GM19467 (cell line): ENCODE results near the gene CLCA1.
"Not testable (repeated sequence)": the region's sequence is repeated elsewhere in the genome, so short reads cannot be mapped to it uniquely, and the experiment has no call there.

ENCODE experiments used
- ATAC-seq: cut with Tn5 transposase; IDR thresholded peaks from one replicate; pipeline ENCODE4 v1.9.1; 2021; ENCODE audit warnings: mild to moderate bottlenecking, moderate library complexity; ENCODE audit not compliant: unreplicated experiment

The CLCA1 gene

GRCh38 chr1:86502125-86502646, 33.5 kb downstream of the CLCA1 start:
- ATAC-seq = not testable (repeated sequence)

DNA sequence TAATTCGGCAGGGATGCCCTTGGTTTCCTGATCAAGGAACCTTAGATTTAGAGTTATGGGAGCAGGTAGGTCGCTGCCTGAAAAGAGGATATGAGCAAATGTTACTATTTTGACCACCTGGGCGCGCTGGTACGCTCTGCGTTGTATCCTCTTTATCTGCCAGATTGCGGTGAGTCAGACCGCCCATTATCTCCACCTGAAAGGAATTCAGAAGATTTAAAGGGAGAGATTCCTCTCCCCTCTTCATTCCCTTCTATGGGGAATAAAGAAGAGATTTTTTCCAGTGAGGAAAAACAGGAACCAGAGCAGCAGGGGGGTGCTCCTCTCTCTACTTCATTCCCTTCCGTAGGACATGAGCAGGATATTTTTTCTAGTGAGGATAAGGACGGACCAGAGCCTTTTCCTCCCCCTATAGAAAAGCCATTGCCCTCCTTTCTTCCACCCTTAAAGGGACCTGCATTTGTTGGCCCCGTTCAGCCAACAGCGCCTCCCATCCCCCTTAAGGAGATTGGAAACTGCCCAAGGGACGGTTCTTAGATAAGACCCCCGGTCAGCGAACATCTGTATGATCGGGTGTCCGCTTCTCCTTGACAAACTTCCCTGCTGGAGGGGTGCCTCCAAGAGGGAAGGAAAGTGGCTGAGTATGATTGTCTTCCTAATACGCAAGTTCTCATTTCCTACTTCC, 34.1 kb downstream of the CLCA1 start:
- ATAC-seq = no peak

- ATAC-seq = no peak
Observed at GRCh38 chr1:86503406-86504136, 34.8 kb downstream of the CLCA1 start.

DNA sequence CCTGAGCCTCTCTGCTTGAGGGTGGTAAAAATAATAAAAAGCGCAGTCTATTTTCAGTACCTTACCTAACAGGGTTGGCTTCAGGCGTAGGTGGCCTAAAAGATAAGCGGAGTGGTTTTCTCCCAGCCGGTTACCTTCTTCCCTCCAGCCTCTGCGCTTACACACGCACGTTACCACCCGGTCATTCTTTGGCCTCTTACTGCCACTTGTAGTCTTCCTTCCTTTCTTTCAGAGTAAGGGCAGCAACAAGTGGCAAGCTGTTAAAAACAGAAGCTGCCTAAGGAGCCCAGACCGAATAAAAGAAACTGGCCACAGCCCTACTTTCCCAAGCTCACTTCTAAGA, 35.4 kb downstream of the CLCA1 start:
- ATAC-seq = no peak

GRCh38 chr1:86504895-86505563, 36.3 kb downstream of the CLCA1 start:
- no peak for ATAC-seq

DNA sequence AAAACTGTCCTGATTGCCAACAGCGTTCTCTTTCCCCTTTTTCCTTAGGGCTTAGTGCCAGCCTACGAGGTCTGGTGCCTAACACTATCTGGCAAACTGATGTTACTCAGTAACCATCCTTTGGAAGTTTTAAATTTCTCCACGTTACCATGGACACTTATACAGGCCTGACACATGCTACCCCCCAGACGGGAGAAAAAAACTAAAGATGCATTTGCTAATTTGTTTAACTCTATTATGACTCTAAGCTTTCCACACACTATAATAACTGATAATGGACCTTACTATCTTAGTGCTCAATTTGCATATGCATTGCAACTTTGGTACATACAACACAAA, 36.8 kb downstream of the CLCA1 start:
- no peak for ATAC-seq

GRCh38 chr1:86507935-86508582, 39.3 kb downstream of the CLCA1 start:
- no peak for ATAC-seq

GRCh38 chr1:86508583-86508969, 39.8 kb downstream of the CLCA1 start:
- ATAC-seq = no peak

DNA sequence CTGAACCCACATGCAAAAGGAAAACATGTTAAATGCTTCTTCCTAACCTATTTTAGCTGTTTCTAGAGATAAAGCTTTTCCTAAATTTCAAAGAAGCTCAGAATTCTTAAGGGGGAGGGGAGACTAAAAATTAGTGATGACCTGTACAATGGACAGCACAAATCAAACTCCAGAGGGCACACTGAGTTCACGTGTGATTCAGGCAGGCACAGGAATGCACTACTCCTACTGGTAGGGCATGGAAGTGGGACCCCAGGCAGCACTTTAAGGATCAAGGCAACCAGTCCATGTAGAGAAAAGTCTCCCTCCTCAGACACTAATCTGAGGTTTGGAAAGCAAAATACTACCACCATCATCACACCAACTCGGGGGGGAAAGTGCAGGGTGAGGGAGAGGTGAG, 46.9 kb downstream of the CLCA1 start:
- ATAC-seq = no peak

GRCh38 chr1:86516335-86516734, 47.6 kb downstream of the CLCA1 start:
- ATAC-seq = no peak

- ATAC-seq = no peak
Observed at GRCh38 chr1:86517336-86517735, 48.6 kb downstream of the CLCA1 start.

- ATAC-seq = no peak
Observed at GRCh38 chr1:86520789-86521521, 52.2 kb downstream of the CLCA1 start.

GRCh38 chr1:86521522-86521891, 52.8 kb downstream of the CLCA1 start:
- ATAC-seq = no peak

DNA sequence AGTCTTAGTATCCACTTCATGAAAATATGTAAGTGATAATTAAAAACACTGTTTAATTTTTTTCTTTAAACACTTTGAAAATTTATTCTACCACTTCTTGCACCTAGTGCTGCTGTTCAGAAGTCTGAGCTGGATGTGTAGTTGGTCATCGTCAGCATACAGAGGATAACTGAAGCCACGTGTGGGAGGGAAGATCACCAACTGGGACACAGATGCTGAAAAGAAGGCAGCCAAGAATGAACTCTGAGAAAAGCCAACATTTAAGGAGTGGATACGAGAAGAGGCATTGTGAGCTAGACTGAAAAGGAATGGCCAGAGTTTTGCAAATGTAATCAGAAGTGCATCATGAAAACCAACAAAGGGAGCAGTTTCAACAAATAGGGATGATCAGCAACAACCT, 53.5 kb downstream of the CLCA1 start:
- ATAC-seq = no peak

DNA sequence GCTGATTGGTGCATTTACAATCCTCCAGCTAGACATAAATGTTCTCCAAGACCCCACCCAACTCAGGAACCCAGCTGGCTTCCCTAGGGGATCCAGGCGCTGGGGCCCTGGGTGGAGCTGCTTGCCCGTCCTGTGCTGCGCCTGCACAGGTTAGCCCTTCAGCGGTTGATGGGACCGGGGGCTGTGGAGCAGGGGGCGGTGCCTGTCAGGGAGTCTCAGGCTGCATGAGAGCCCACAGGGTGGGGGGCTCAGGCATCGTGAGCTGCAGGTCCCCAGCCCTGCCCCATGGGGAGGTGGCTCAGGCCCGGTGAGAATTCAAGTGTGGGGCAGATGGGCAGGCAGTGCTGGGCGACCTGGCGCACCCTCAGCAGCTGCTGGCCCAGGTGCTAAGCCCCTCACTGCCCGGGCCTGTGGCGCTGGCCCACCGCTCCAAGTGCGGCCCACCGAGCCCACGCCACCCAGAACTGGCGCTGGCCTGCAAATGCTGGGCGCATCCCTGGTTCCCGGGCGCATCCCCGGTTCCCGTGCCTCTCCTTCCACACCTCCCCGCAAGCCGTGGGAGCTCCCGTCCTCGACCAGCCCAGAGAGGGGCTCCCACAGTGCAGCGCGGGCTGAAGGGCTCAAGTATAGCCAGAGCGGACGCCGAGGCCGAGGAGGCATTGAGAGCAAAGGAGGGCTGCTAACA, 55.1 kb downstream of the CLCA1 start:
- ATAC-seq = no peak

DNA sequence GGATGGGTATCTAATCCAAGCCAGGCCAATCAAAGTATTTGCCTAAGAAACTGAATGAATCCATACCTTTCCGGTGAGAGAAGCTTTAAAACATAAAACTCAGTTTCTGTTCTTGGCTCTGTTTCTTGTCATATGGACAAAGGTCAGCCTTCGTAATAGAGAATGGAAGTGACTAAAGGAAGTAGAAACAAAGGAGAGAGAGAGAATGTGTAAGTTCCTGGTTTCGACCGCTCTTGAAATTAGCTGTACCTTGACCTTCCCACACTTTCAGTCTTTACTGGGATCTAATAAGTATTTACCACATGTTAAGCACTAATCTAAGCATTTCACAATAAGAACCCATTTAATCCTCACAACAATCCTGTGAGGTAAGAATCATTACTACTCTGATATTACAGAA, 58.6 kb downstream of the CLCA1 start:
- no peak for ATAC-seq

- no peak for ATAC-seq
Observed at GRCh38 chr1:86530211-86530845, 61.6 kb downstream of the CLCA1 start.

DNA sequence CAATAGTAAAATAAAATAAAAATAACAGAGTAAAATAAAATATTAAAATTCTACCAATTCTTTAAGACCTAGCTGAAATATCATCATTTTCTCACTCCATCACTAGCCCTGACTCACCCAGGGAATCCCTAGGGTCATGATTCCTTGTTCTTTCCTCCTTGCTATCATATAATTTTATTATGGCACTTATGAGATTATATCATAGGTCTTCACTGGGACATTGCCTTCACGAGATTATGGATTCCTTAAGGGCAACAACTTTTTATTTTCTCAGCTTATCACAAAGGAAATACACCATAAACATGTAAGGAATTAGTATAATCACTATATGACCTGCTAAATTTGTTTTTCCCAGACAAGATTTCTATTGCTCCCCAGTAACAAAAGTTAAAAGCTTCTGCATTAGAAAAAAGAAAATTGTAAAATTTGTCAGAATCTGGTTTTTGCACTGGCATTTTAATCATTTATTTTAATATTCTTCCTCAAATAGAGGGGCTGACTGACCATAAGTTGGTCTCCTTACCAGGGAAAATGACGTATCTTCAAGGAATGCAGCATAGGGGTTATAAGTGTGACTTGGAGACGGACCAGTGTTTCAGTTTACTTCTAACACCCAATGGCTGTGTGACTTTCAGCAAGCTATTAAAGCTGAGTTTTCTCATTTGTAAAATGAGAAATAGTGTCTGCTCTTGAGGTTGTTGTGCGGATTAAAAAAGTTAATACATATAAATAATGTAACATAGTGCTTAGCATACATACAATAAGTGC, 69.4 kb downstream of the CLCA1 start:
- no peak for ATAC-seq

GRCh38 chr1:86538775-86539174, 70.0 kb downstream of the CLCA1 start:
- no peak for ATAC-seq
